ENCODE data around the gene PSMD8. TPM values are rescaled to one million over a fixed set of nuclear protein-coding genes. Genes with fewer than 3 reads are reported as not detected.

The PSMD8 gene
- total and polyA plus RNA-seq, 4 donors = 89.3 to 134 (median 119) TPM

DNA sequence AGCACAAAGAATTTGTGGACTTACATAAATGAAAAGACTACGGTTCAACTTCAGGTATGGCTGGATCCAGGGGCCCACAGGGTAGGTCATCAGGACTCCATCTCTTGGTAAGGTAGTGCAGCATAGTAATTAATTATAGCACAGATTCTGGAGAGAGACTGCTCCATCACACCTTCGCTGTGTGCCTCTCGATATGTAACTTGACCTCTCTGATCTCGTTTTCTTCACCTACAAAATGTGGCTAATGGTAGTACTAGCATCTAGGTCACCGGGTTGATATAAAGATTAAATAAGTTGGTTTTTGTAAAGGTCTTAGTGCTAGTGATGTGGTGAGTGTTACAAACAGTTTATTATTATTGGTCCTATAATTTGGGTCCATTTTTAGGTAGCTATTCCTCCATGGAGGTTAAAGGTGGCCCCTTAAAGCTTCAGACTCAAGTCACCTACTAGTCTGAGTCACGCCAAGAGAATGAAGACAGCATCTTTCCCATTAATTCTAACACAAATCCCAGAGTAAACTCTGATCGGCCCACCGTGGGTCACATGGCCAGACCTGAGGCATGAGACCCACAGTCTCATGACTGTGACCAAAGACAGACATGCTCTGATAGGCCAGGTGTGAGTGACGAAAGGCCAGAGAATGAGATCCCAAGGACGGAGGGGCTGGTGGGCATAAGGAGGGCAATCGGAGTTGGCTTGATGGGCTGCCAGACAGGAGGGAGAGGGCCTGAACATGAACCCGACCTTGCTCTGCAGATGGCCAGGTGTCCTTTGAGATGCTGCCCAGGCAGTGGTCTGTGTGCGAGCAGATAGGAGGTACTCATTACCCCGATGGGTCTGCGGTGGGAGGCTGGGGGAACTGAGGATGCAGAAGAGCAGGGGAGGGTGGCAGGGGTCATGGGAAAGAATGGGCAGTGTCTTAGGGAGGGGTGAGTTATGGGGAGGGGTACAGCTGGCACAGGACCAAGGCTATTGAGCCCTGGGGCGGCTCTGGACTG, 18.3 kb upstream of the PSMD8 start:
- Histone ChIP-seq H3K4me1 (ENCODE audit: control insufficient read depth in 4 of 4, insufficient read depth in 4 of 4, low read length in 3 of 4) (no peaks in the 10 kb centered on the region), H3K27me3 (ENCODE audit: control insufficient read depth in 4 of 4, insufficient read depth in 4 of 4, low read length in 3 of 4) (peaks cover 0 to 13% (median 3%) of the 10 kb centered on the region in 4 donors), H3K27ac (ENCODE audit: low read depth in 1 of 2, low read length in 2 of 2) (no peak overlapping the region), H3K4me3 (ENCODE audit: low read depth in 1 of 3, low read length in 3 of 3) (no peak overlapping the region), H3K9me3 (ENCODE audit: control insufficient read depth in 4 of 4, low read length in 3 of 4) (no peaks in the 10 kb centered on the region), H3K36me3 (ENCODE audit: control insufficient read depth in 4 of 4, insufficient read depth in 3 of 4, low read depth in 1 of 4, low read length in 3 of 4) (no peaks in the 10 kb centered on the region), H3K9ac (ENCODE audit: low read depth in 1 of 2, low read length in 2 of 2) (no peak overlapping the region)
- TF ChIP-seq, protein P1, sequence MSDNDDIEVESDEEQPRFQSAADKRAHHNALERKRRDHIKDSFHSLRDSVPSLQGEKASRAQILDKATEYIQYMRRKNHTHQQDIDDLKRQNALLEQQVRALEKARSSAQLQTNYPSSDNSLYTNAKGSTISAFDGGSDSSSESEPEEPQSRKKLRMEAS (IDR thresholded peaks at IDR 0.05) = no peak
- TF ChIP-seq NR2F2 (IDR thresholded peaks at IDR 0.05) (no peak), YY1 (IDR thresholded peaks at IDR 0.05) (no peak), EGR1 (IDR thresholded peaks at IDR 0.05; ENCODE audit: low read depth in 2 of 2) (no peak), JUND (IDR thresholded peaks at IDR 0.05) (no peak), TAF1 (conservative IDR thresholded peaks at IDR 0.05) (no peak), SP1 (IDR thresholded peaks at IDR 0.05) (no peak), HNF4A (conservative IDR thresholded peaks at IDR 0.05) (no peak), GABPA (IDR thresholded peaks at IDR 0.05 in 1 of 2, conservative IDR thresholded peaks at IDR 0.05 in 1 of 2) (no peak), HNF4G (IDR thresholded peaks at IDR 0.05) (no peak), FOXA2 (IDR thresholded peaks at IDR 0.05) (no peak), RAD21 (IDR thresholded peaks at IDR 0.05) (no peak), RXRA (IDR thresholded peaks at IDR 0.05) (no peak), FOXA1 (IDR thresholded peaks at IDR 0.05) (no peak)
- TF ChIP-seq, protein P2, sequence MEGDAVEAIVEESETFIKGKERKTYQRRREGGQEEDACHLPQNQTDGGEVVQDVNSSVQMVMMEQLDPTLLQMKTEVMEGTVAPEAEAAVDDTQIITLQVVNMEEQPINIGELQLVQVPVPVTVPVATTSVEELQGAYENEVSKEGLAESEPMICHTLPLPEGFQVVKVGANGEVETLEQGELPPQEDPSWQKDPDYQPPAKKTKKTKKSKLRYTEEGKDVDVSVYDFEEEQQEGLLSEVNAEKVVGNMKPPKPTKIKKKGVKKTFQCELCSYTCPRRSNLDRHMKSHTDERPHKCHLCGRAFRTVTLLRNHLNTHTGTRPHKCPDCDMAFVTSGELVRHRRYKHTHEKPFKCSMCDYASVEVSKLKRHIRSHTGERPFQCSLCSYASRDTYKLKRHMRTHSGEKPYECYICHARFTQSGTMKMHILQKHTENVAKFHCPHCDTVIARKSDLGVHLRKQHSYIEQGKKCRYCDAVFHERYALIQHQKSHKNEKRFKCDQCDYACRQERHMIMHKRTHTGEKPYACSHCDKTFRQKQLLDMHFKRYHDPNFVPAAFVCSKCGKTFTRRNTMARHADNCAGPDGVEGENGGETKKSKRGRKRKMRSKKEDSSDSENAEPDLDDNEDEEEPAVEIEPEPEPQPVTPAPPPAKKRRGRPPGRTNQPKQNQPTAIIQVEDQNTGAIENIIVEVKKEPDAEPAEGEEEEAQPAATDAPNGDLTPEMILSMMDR (IDR thresholded peaks at IDR 0.05; ENCODE audit: low read depth, low read length, missing input control) = no peak
- TF ChIP-seq, protein P3, sequence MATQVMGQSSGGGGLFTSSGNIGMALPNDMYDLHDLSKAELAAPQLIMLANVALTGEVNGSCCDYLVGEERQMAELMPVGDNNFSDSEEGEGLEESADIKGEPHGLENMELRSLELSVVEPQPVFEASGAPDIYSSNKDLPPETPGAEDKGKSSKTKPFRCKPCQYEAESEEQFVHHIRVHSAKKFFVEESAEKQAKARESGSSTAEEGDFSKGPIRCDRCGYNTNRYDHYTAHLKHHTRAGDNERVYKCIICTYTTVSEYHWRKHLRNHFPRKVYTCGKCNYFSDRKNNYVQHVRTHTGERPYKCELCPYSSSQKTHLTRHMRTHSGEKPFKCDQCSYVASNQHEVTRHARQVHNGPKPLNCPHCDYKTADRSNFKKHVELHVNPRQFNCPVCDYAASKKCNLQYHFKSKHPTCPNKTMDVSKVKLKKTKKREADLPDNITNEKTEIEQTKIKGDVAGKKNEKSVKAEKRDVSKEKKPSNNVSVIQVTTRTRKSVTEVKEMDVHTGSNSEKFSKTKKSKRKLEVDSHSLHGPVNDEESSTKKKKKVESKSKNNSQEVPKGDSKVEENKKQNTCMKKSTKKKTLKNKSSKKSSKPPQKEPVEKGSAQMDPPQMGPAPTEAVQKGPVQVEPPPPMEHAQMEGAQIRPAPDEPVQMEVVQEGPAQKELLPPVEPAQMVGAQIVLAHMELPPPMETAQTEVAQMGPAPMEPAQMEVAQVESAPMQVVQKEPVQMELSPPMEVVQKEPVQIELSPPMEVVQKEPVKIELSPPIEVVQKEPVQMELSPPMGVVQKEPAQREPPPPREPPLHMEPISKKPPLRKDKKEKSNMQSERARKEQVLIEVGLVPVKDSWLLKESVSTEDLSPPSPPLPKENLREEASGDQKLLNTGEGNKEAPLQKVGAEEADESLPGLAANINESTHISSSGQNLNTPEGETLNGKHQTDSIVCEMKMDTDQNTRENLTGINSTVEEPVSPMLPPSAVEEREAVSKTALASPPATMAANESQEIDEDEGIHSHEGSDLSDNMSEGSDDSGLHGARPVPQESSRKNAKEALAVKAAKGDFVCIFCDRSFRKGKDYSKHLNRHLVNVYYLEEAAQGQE (IDR thresholded peaks at IDR 0.05) = no peak
- TF ChIP-seq, protein P4, sequence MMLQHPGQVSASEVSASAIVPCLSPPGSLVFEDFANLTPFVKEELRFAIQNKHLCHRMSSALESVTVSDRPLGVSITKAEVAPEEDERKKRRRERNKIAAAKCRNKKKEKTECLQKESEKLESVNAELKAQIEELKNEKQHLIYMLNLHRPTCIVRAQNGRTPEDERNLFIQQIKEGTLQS (IDR thresholded peaks at IDR 0.05) = no peak
- TF ChIP-seq, protein P5, sequence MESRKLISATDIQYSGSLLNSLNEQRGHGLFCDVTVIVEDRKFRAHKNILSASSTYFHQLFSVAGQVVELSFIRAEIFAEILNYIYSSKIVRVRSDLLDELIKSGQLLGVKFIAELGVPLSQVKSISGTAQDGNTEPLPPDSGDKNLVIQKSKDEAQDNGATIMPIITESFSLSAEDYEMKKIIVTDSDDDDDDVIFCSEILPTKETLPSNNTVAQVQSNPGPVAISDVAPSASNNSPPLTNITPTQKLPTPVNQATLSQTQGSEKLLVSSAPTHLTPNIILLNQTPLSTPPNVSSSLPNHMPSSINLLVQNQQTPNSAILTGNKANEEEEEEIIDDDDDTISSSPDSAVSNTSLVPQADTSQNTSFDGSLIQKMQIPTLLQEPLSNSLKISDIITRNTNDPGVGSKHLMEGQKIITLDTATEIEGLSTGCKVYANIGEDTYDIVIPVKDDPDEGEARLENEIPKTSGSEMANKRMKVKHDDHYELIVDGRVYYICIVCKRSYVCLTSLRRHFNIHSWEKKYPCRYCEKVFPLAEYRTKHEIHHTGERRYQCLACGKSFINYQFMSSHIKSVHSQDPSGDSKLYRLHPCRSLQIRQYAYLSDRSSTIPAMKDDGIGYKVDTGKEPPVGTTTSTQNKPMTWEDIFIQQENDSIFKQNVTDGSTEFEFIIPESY (IDR thresholded peaks at IDR 0.05) = no peak
- no peak for DNase-seq (ENCODE audit: low spot score)
- WGBS = 75% methylated on average over 16 of the region's 16 CpGs

All from liver (tissue), 9 donors.